GM18951 (cell line): ENCODE measurements around the gene PAX5.

ENCODE experiments used
- POLR2A ChIP-seq: IDR thresholded peaks from 4 replicates; pipeline ENCODE4 v1.6.1; 2011; ENCODE audit warnings: mild to moderate bottlenecking; ENCODE audit not compliant: insufficient read length, insufficient read depth; ENCODE audit errors: extremely low read depth
- in situ Hi-C: fragments of 300-500 bp; cut with MboI; formaldehyde crosslinking; loops from one replicate; pipeline ENCODE4 v1.12.0; 2022; ENCODE audit warnings: low sequenced_read_pairs, mixed read lengths, inconsistent platforms; ENCODE audit not compliant: unreplicated experiment

PAX5 gene

DNA sequence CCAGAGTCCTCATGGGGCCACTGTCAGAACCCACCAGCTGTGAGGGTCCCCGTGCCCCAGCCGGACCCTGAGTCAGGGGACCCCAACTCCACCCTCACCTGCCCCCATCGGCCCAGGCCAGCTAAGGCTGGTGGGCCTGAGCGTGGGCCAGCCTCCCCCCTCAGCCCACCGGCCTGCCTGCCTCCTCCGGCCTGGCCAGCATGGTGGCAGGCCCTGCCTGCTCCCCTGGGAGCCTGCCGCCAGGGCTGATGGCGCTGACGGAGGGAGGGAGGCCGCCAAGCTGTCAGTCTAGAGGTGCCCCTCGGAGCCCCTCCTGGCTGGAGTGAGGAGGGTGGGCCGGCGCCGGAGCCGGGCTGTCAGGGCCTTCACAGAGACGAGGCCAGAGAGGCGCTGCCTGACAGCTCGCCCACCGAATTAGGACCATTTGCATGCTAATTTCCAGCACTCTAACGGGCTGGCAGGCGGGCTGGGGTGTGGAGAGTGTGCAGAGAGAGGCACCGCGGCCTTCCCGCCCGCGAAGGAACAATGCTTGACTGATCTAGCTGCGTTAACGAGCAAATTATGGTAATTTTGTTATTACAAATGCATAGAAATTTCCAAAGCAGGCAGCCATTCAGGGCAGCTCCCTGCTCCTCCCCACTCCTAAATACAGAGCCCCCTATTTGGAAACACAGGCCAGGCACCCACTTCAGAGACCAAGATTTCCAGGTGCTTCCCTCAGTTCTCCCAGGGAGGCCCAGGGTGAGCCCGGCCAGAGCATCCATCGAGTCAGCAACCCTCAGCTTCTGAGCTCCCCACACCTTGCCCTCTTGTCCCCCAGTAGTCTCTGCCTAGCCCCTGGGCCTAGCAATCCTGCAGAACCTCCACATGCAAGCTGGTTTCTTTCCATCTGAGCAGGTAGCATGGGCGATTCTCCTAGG is 169.3 kb downstream of the PAX5 start:
- in situ Hi-C loops: no loop called here
- TF ChIP-seq POLR2A: no peak

DNA sequence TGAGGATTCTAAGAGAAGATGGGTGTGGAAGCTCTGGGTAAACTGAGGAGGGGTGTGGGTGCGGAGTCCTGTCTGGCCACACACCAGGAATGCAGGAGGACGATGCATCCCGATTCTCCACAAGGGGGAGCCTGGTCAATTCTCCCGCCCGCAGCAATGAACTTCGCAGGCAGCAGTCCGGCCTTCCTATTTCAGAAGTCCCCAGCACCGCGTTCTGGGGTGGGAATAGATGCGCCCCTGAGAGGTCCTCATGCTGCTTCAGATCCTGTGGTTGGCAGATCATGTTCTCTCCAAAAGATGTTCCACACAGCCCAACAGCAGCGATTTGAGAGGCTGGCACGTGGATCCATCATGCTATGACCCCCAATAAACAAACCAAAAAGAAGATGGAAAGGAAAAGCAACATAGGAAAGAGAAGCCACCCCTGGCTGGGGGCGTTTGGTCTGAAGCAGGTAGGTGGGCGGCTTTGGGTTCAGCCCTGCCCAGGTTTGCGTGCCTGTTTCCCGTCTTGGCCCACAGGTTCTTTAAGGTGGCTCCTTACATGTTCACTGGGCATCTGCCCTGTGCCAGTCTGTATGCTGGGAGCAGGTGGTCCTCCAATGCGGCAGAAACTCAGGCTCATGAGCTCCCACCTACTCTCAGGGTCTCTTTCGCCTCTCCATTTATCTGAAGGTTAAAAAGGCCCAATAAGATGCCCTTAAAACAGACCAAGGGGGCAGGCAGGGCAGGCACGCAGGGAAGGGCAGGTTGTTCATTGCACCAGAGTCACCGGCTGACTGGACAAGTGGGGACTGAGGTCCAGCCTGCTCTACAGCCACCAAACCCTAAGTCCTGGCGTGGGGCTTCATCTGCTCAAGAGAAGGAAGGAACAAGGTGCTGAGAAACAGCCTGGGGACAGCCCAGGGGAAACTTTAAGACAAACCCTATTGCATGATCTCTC is 171.6 kb downstream of the PAX5 start:
- no peak for TF ChIP-seq POLR2A
- in situ Hi-C loops: no loop called here

DNA sequence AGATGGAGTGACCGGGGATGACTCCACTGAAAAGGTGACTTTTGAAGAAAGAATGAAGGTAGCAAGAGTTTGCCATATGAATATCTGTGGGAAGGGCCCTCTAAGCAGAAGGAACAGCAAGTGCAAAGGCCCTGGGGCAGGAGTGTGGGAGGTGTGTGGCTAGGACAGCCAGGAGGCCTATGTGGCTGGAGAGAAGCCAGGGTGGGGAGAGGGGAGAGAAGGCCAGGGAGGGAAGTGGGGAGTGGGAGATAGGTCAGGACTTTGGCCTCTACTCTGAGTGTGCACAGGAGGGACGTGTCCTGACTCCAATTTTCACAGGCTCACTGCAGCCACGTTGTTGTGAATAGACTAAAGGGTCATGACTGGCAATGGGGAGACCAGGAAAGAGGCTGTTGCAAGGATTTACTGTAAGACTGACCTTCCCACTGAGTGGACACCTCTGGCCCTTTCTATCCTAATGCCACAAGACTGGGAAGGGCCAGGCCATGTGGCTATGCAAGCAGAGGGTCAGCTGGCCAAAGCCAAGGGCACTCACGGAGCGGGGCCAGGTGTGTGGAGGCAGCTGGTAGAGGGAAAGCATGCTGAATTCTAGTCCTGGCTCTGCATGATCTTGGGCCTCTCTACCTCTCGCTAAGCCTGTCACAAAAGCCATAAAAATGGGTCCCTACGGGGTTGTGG is 172.4 kb downstream of the PAX5 start:
- in situ Hi-C loops: no loop called here
- no peak for TF ChIP-seq POLR2A

DNA sequence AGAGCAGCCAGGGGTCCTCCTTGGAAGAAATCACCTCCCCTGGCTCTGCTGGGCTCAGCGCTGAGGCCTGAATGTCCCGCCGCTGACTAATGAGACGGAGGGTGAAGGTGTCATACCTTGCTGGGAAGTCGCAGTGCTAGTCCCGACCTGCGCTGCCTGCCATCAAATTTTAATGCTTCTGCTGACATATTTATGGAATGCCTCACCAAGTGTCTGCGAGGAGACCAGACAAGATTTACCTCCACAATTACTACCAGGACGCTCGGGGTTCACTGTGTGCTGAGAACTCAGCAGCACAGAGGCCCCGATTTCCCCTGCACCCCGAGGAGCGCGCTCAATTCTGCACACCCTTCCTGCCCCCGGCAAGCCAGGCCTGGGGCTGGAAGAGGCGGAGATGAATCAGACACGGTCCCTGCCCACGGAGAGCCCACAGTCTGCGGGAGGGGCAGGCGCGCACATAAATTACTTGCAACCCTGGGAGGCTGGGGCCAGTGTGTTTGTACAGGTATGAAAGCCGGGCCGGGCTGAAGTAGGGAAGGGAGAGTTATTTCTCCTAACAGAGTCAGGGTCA is 175.2 kb downstream of the PAX5 start:
- in situ Hi-C loops: no loop called here
- TF ChIP-seq POLR2A: no peak

DNA sequence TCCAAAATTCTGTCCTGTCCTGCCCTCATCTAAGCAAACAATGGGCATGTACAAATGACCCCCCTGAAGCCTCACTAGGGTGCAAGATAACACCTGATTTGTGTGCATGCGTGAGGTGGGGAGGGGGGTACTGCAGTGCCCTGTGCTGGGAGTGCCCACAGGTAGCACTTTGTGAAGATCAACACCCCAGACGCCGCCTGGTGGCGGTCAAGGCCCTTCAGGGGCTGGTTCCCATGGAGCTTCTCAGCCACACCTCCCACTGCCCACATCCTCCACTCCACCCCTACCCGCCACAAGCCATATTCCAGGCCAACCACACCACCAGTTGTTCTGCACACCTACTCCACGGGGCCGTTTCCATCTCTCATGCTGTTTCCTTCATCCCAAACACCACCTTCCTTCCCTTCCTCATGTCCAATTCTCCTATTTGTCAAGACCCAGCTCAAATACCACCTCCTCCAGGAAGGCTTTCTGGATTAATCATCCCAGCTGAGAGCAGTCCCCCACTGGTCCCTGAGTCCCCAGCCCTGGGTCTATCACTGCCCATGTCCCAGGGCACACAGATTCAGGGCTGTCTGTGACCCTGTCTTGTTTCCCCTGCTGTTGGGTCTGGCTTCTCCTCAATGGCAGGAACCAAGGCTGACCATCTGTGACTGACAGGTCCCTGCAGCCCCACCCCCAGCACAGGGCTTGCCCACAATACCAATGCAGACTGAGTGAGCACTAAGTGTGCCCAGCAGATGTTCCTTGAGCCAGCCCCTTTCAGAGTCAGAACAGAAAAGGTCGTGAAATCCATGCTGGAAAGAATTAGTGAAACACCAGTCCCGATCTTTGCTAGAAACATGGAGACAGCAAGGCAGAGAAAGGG is 178.4 kb downstream of the PAX5 start:
- in situ Hi-C loops: no loop called here
- TF ChIP-seq POLR2A: no peak

DNA sequence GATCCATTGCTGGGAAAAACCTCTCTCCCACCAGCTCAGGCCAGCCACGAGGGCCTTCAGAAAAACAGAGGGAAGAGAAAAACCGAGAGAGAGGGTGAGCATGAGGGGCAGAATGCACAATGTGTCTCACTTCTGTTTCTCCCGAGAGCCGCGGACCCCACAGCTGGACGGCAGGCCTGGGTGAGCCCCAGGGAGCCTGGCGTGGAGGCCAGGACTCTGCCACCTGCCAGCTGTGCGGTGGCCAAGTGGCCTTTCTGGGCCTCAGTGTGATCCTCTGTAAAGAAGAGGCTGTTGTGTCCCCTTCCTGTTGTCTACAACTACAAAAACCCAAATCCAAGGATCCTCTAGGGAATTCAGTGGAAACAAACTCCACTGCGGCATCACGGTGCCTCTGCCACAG is 179.3 kb downstream of the PAX5 start:
- no peak for TF ChIP-seq POLR2A
- in situ Hi-C loops: no loop called here

DNA sequence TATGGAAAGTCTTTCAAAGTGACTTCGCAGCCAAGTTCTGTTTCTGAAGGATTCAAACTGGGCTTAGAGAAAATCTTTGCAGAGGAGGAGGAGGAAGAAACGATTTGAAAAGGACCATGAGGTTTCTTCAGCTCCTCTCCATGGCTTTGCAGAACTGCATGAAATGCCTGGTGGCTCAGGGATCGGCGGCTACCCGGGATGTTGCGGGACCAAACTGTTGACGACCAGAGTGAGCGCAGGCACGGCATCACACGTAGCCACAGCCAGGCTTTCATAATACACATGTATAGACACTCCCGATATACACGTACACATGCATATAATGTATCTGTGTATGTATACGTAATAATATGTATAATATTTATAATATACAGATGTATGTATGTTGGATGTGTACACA is 180.0 kb downstream of the PAX5 start:
- no peak for TF ChIP-seq POLR2A
- in situ Hi-C loops: no loop called here

DNA sequence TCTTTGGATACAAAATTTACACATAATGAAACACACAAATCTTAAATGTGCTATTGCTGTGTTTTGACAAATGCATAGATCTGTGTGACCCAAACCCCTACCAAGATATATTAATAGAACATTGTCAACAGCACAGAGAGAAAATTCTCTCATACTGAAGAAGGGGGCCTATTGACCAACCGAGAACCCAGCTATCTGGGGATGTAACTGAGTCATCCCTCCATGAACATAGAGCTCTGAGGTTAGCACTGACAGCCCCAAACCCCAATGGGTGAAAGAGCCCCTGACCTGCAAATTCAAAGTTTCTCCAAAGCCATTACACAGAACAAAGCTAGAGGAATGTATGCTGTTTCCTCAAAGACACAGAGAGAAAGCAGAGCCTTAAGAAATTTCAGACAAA is 180.8 kb downstream of the PAX5 start:
- in situ Hi-C loops: no loop called here
- TF ChIP-seq POLR2A: no peak

DNA sequence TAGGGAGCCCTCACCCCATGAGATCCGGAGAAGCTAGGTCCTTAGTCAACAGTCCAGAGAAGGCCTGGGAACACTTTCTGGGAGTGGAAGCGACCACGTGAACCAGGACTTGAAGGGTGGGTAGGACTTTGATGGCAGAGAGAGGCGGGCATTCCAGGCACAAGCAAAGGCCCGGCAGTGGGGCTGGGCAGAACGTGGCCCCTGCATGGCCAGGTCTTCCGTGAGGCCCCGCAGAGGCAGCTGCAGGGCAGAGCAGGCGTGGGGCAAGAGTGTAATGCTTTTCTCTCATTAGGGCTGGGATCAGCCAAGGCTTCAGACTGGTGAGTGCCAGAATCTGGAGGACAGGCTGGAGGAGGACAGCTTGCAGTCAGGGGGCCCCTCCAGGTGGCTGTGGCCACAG is 184.1 kb downstream of the PAX5 start:
- in situ Hi-C loops: no loop called here
- no peak for TF ChIP-seq POLR2A

DNA sequence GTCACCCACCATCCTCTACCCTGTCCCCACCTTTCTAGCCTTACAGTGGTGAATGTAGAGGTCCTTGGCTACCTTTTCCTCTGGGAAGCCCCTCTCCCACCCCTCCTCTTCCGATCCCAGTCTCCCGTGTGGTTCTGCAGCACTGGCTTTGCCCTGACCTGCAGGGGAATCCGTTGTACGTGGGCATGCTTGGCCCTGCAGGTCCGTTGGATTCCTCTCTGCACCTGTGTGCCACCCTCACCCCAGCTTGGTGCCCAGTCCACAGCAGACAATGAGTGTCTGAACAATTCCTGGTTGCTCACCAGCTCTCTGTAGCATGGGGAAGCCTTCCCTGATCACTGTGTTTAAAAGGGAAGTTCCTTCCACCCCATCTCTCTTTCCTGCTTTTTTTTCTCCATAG is 185.1 kb downstream of the PAX5 start:
- in situ Hi-C loops: no loop called here
- TF ChIP-seq POLR2A: no peak

DNA sequence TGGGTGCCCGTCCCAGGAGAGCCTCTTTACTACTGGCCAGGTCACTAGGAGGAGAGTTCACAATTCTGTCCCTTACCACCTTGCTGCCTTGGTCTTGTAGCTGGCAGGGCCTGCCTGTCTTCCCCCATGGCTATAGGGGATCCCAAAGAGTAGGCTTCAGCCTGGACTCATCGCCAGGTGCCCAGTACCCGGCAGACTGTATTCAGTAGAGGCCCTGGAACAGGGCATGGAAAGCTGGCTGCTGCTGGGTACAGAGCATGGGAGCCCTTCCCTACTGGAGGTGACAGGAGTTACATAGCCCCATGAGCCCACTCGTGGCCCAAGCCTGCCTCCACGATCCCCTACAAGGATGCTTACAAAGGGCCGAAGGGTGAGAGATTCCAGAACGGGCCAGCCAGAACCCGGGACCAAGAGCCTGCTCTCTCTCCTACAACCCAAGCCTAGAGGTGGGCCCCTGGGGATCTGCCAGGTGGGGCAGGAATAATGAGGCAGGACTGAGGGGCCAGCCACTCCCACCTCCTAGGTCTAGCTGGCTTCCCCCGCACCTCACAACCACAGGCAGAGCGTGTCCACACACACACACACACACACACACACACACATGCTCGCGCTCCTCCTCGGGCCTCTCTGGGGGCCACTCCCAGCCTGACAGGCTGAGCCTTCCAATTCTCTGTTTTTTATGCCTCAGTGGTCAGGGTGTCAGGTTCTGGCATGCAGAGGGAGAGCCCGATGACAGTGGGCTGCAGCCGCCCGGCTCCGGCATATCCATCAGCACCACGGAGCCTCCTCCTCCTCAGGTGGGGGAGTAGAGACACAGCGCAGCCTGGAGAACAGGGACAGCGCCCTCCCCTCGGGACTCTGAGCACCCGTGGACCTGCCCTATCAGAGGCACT is 186.0 kb downstream of the PAX5 start:
- no peak for TF ChIP-seq POLR2A
- in situ Hi-C loops: no loop called here
